MM.1S (cell line): ENCODE results near the gene RGS18.

Source experiments
- CTCF ChIP-seq: fragments of 300-600 bp; sonication (generic); IDR thresholded peaks from 2 replicates; pipeline ENCODE4 v1.5.1; 2016; ENCODE audit warnings: antibody characterized with exemption, low read length, mixed read lengths
- EZH2 ChIP-seq: fragments of 300-600 bp; sonication (generic); optimal IDR thresholded peaks from 2 replicates; pipeline ENCODE3; 2017; ENCODE audit warnings: low read depth, mild to moderate bottlenecking, antibody characterized with exemption, low read length, mixed read lengths
- EZH2phosphoT487 ChIP-seq: fragments of 300-600 bp; sonication (generic); IDR thresholded peaks from 2 replicates; pipeline ENCODE4 v1.6.1; 2018; ENCODE audit warnings: antibody characterized with exemption, low read length

- no peak for TF ChIP-seq CTCF
- TF ChIP-seq EZH2, result no peak
- TF ChIP-seq EZH2phosphoT487, result no peak
Measured at GRCh38 chr1:192190066-192190465, 31.8 kb downstream of the RGS18 start.
